ENCODE results near the gene POR.

The POR gene

GRCh38 chr7:75948179-75948578, 33.2 kb downstream of the POR start:
- Histone ChIP-seq H3K9me3 (ENCODE audit: control insufficient read depth, low read depth, low read length) (no peaks in the 10 kb centered on the region), H3K27ac (ENCODE audit: low read length) (no peak overlapping the region), H3K9ac (ENCODE audit: low read length) (no peak overlapping the region), H3K4me3 (ENCODE audit: low read length) (no peak overlapping the region), H3K27me3 (ENCODE audit: control insufficient read depth, insufficient read depth, low read length) (no peaks in the 10 kb centered on the region), H3K4me1 (ENCODE audit: control insufficient read depth, low read depth, low read length) (no peaks in the 10 kb centered on the region), H3K36me3 (ENCODE audit: control insufficient read depth, low read depth, low read length) (peaks cover 5% of the 10 kb centered on the region)

GRCh38 chr7:75950111-75950681, 35.2 kb downstream of the POR start:
- no peaks in the 10 kb centered on the region for H3K27me3 ChIP-seq (ENCODE audit: control insufficient read depth, insufficient read depth, low read length)
- H3K36me3 ChIP-seq (ENCODE audit: control insufficient read depth, low read depth, low read length): peaks cover 15% of the 10 kb centered on the region
- H3K4me3 ChIP-seq (ENCODE audit: low read length): no peak overlapping the region
- no peak overlapping the region for H3K27ac ChIP-seq (ENCODE audit: low read length)
- H3K9me3 ChIP-seq (ENCODE audit: control insufficient read depth, low read depth, low read length): no peaks in the 10 kb centered on the region
- no peaks in the 10 kb centered on the region for H3K4me1 ChIP-seq (ENCODE audit: control insufficient read depth, low read depth, low read length)
- H3K9ac ChIP-seq (ENCODE audit: low read length): no peak overlapping the region

- Histone ChIP-seq H3K27me3 (ENCODE audit: control insufficient read depth, insufficient read depth, low read length) (no peaks in the 10 kb centered on the region), H3K9me3 (ENCODE audit: control insufficient read depth, low read depth, low read length) (no peaks in the 10 kb centered on the region), H3K4me3 (ENCODE audit: low read length) (no peak overlapping the region), H3K9ac (ENCODE audit: low read length) (no peak overlapping the region), H3K27ac (ENCODE audit: low read length) (no peak overlapping the region), H3K4me1 (ENCODE audit: control insufficient read depth, low read depth, low read length) (no peaks in the 10 kb centered on the region), H3K36me3 (ENCODE audit: control insufficient read depth, low read depth, low read length) (peaks cover 27% of the 10 kb centered on the region)
These were observed 36.6 kb downstream of the POR start for GRCh38 chr7:75951506-75951905.

GRCh38 chr7:75953431-75953830, 38.5 kb downstream of the POR start:
- H3K27me3 ChIP-seq (ENCODE audit: control insufficient read depth, insufficient read depth, low read length): no peaks in the 10 kb centered on the region
- no peak overlapping the region for H3K4me3 ChIP-seq (ENCODE audit: low read length)
- peaks cover 32% of the 10 kb centered on the region for H3K36me3 ChIP-seq (ENCODE audit: control insufficient read depth, low read depth, low read length)
- no peak overlapping the region for H3K27ac ChIP-seq (ENCODE audit: low read length)
- H3K4me1 ChIP-seq (ENCODE audit: control insufficient read depth, low read depth, low read length): no peaks in the 10 kb centered on the region
- no peaks in the 10 kb centered on the region for H3K9me3 ChIP-seq (ENCODE audit: control insufficient read depth, low read depth, low read length)
- no peak overlapping the region for H3K9ac ChIP-seq (ENCODE audit: low read length)

GRCh38 chr7:75953931-75954330, 39.0 kb downstream of the POR start:
- H3K36me3 ChIP-seq (ENCODE audit: control insufficient read depth, low read depth, low read length): peaks cover 34% of the 10 kb centered on the region
- no peak overlapping the region for H3K27ac ChIP-seq (ENCODE audit: low read length)
- H3K4me3 ChIP-seq (ENCODE audit: low read length): no peak overlapping the region
- H3K4me1 ChIP-seq (ENCODE audit: control insufficient read depth, low read depth, low read length): no peaks in the 10 kb centered on the region
- H3K9ac ChIP-seq (ENCODE audit: low read length): no peak overlapping the region
- H3K9me3 ChIP-seq (ENCODE audit: control insufficient read depth, low read depth, low read length): no peaks in the 10 kb centered on the region
- H3K27me3 ChIP-seq (ENCODE audit: control insufficient read depth, insufficient read depth, low read length): no peaks in the 10 kb centered on the region

GRCh38 chr7:75955331-75955955, 40.5 kb downstream of the POR start:
- no peaks in the 10 kb centered on the region for H3K27me3 ChIP-seq (ENCODE audit: control insufficient read depth, insufficient read depth, low read length)
- no peak overlapping the region for H3K27ac ChIP-seq (ENCODE audit: low read length)
- no peaks in the 10 kb centered on the region for H3K4me1 ChIP-seq (ENCODE audit: control insufficient read depth, low read depth, low read length)
- peaks cover 34% of the 10 kb centered on the region for H3K36me3 ChIP-seq (ENCODE audit: control insufficient read depth, low read depth, low read length)
- H3K9me3 ChIP-seq (ENCODE audit: control insufficient read depth, low read depth, low read length): no peaks in the 10 kb centered on the region
- H3K4me3 ChIP-seq (ENCODE audit: low read length): no peak overlapping the region
- no peak overlapping the region for H3K9ac ChIP-seq (ENCODE audit: low read length)

GRCh38 chr7:75957021-75957736, 42.2 kb downstream of the POR start:
- no peak overlapping the region for H3K4me3 ChIP-seq (ENCODE audit: low read length)
- no peak overlapping the region for H3K27ac ChIP-seq (ENCODE audit: low read length)
- H3K36me3 ChIP-seq (ENCODE audit: control insufficient read depth, low read depth, low read length): peaks cover 34% of the 10 kb centered on the region
- H3K9ac ChIP-seq (ENCODE audit: low read length): no peak overlapping the region
- no peaks in the 10 kb centered on the region for H3K9me3 ChIP-seq (ENCODE audit: control insufficient read depth, low read depth, low read length)
- H3K4me1 ChIP-seq (ENCODE audit: control insufficient read depth, low read depth, low read length): no peaks in the 10 kb centered on the region
- no peaks in the 10 kb centered on the region for H3K27me3 ChIP-seq (ENCODE audit: control insufficient read depth, insufficient read depth, low read length)

- Histone ChIP-seq H3K4me1 (ENCODE audit: control insufficient read depth, low read depth, low read length) (no peaks in the 10 kb centered on the region), H3K27me3 (ENCODE audit: control insufficient read depth, insufficient read depth, low read length) (no peaks in the 10 kb centered on the region), H3K9me3 (ENCODE audit: control insufficient read depth, low read depth, low read length) (no peaks in the 10 kb centered on the region), H3K4me3 (ENCODE audit: low read length) (no peak overlapping the region), H3K36me3 (ENCODE audit: control insufficient read depth, low read depth, low read length) (peaks cover 34% of the 10 kb centered on the region), H3K9ac (ENCODE audit: low read length) (no peak overlapping the region), H3K27ac (ENCODE audit: low read length) (no peak overlapping the region)
These were observed 44.0 kb downstream of the POR start for GRCh38 chr7:75958802-75959543.

GRCh38 chr7:75960372-75960771, 45.4 kb downstream of the POR start:
- Histone ChIP-seq H3K36me3 (ENCODE audit: control insufficient read depth, low read depth, low read length) (peaks cover 25% of the 10 kb centered on the region), H3K9me3 (ENCODE audit: control insufficient read depth, low read depth, low read length) (no peaks in the 10 kb centered on the region), H3K27ac (ENCODE audit: low read length) (no peak overlapping the region), H3K9ac (ENCODE audit: low read length) (no peak overlapping the region), H3K4me1 (ENCODE audit: control insufficient read depth, low read depth, low read length) (no peaks in the 10 kb centered on the region), H3K27me3 (ENCODE audit: control insufficient read depth, insufficient read depth, low read length) (no peaks in the 10 kb centered on the region), H3K4me3 (ENCODE audit: low read length) (no peak overlapping the region)

- peaks cover 18% of the 10 kb centered on the region for H3K36me3 ChIP-seq (ENCODE audit: control insufficient read depth, low read depth, low read length)
- H3K4me1 ChIP-seq (ENCODE audit: control insufficient read depth, low read depth, low read length): no peaks in the 10 kb centered on the region
- H3K9ac ChIP-seq (ENCODE audit: low read length): no peak overlapping the region
- no peaks in the 10 kb centered on the region for H3K27me3 ChIP-seq (ENCODE audit: control insufficient read depth, insufficient read depth, low read length)
- no peak overlapping the region for H3K4me3 ChIP-seq (ENCODE audit: low read length)
- H3K27ac ChIP-seq (ENCODE audit: low read length): no peak overlapping the region
- H3K9me3 ChIP-seq (ENCODE audit: control insufficient read depth, low read depth, low read length): no peaks in the 10 kb centered on the region
These were observed 46.3 kb downstream of the POR start for GRCh38 chr7:75961218-75961617.

- Histone ChIP-seq H3K9ac (ENCODE audit: low read length) (no peak overlapping the region), H3K27me3 (ENCODE audit: control insufficient read depth, insufficient read depth, low read length) (no peaks in the 10 kb centered on the region), H3K4me3 (ENCODE audit: low read length) (no peak overlapping the region), H3K36me3 (ENCODE audit: control insufficient read depth, low read depth, low read length) (peaks cover 11% of the 10 kb centered on the region), H3K4me1 (ENCODE audit: control insufficient read depth, low read depth, low read length) (no peaks in the 10 kb centered on the region), H3K9me3 (ENCODE audit: control insufficient read depth, low read depth, low read length) (no peaks in the 10 kb centered on the region), H3K27ac (ENCODE audit: low read length) (no peak overlapping the region)
These were observed 47.8 kb downstream of the POR start for GRCh38 chr7:75962607-75963380.

Data from iPS-18a (cell line).